Transverse colon (tissue), 4 donors: ENCODE results near the gene SLC11A1.

Source experiments
- CTCF ChIP-seq, 5 experiments: fragments of 200-600 bp in 3 of 5; fragments of 450-650 bp in 2 of 5; sonication (generic) in 3 of 5; IDR thresholded peaks; 1 replicate in 2 of 5; 2 replicates in 3 of 5; pipeline ENCODE4 v1.5.1; 2016 to 2017; ENCODE audit warnings: antibody characterized with exemption in 5 of 5, inconsistent platforms in 3 of 5, mild to moderate bottlenecking in 2 of 5, moderate library complexity in 1 of 5
- EP300 ChIP-seq: sonication (generic); formaldehyde crosslinking; IDR thresholded peaks from one replicate; pipeline ENCODE4 v1.6.1; 2017; ENCODE audit warnings: antibody characterized with exemption, low read depth
- POLR2A ChIP-seq: fragments of 450-650 bp; IDR thresholded peaks from one replicate; pipeline ENCODE4 v1.6.1; 2016; ENCODE audit warnings: antibody characterized with exemption, mild to moderate bottlenecking, moderate library complexity
- POLR2AphosphoS5 ChIP-seq, 3 donors: sonication (generic); formaldehyde crosslinking; IDR thresholded peaks; one replicate each; pipeline ENCODE4 v1.6.1; 2016; ENCODE audit warnings: antibody characterized with exemption in 3 of 3

GRCh38 chr2:218425531-218425930 is 43.5 kb downstream of the SLC11A1 start:
- no peak for TF ChIP-seq CTCF (IDR thresholded peaks at IDR 0.05)
- no peak for TF ChIP-seq POLR2A
- TF ChIP-seq POLR2AphosphoS5 (IDR thresholded peaks at IDR 0.05), result no peak
- no peak for TF ChIP-seq EP300
